K562 (cell line): Measurements from ENCODE around the gene WWP2. TPM values are rescaled to one million over a fixed set of nuclear protein-coding genes. Genes with fewer than 3 reads are reported as not detected.

Experiments used
- ATF6 ChIP-seq: sonication (generic); formaldehyde crosslinking; IDR thresholded peaks from 2 replicates; pipeline ENCODE4 v1.4.0; 2020; ENCODE audit warnings: mild to moderate bottlenecking, missing genetic modification reagents
- CBX3 ChIP-seq, 2 experiments: IDR thresholded peaks; 1 replicate in 1 of 2; 2 replicates in 1 of 2; pipeline ENCODE4 v1.6.1; 2012; ENCODE audit warnings: inconsistent platforms in 2 of 2, low read length in 2 of 2, borderline replicate concordance in 1 of 2, control low read depth in 1 of 2
- CREM ChIP-seq: IDR thresholded peaks from 2 replicates; pipeline ENCODE4 v1.6.1; 2014; ENCODE audit warnings: antibody characterized with exemption, low read depth
- EP400 ChIP-seq: fragments of 450-650 bp; IDR thresholded peaks from 2 replicates; pipeline ENCODE4 v1.6.1; 2017; ENCODE audit warnings: antibody characterized with exemption, mild to moderate bottlenecking, moderate library complexity
- ESRRB ChIP-seq: fragments of 250-450 bp; sonication (Bioruptor Pico); IDR thresholded peaks from 2 replicates; pipeline ENCODE4 v1.5.0; 2020; ENCODE audit warnings: mild to moderate bottlenecking, moderate library complexity, borderline replicate concordance
- ETV5 ChIP-seq: sonication (generic); formaldehyde crosslinking; IDR thresholded peaks from 2 replicates; pipeline ENCODE4 v1.4.0; 2020; ENCODE audit warnings: low read depth, mild to moderate bottlenecking, missing genetic modification reagents
- FOXA1 ChIP-seq: fragments of 450-650 bp; IDR thresholded peaks from 2 replicates; pipeline ENCODE4 v1.6.1; 2016; ENCODE audit warnings: mild to moderate bottlenecking, borderline replicate concordance
- GABPA ChIP-seq: fragments of 200-800 bp; sonication (Bioruptor generic); conservative IDR thresholded peaks from 2 replicates; pipeline ENCODE4 v1.6.1; 2016; ENCODE audit warnings: low read depth, missing genetic modification characterization, missing compliant biosample characterization
- HEY1 ChIP-seq: fragments of 250-450 bp; sonication (Bioruptor Pico); IDR thresholded peaks from 2 replicates; pipeline ENCODE4 v1.5.0; 2020; ENCODE audit warnings: mild to moderate bottlenecking, moderate library complexity, borderline replicate concordance
- LARP7 ChIP-seq: fragments of 450-650 bp; IDR thresholded peaks from 2 replicates; pipeline ENCODE4 v1.6.1; 2016
- MIER1 ChIP-seq: fragments of 450-650 bp; IDR thresholded peaks from 2 replicates; pipeline ENCODE4 v1.6.1; 2016; ENCODE audit warnings: antibody characterized with exemption, mild to moderate bottlenecking, low read depth
- NR2C2 ChIP-seq, 2 experiments: fragments of 200-800 bp in 1 of 2; sonication (Bioruptor generic) in 1 of 2; sonication (generic) in 1 of 2; formaldehyde crosslinking in 1 of 2; IDR thresholded peaks; 2 replicates each; pipeline versions ENCODE4 v1.6.1 to v1.8.0; 2016 to 2022; ENCODE audit warnings: mild to moderate bottlenecking in 1 of 2, missing compliant biosample characterization in 1 of 2, missing genetic modification characterization in 1 of 2, missing genetic modification reagents in 1 of 2
- SRF ChIP-seq, 2 experiments: fragments of 250-450, 450-650 bp in 1 of 2; sonication (Bioruptor Pico) in 1 of 2; sonication (generic) in 1 of 2; formaldehyde crosslinking; IDR thresholded peaks; 2 replicates each; pipeline versions ENCODE4 v1.5.0 to v1.5.1; 2020 to 2022; ENCODE audit warnings: mild to moderate bottlenecking in 1 of 2, missing genetic modification reagents in 1 of 2
- TARDBP ChIP-seq: fragments of 450-650 bp; IDR thresholded peaks from 2 replicates; pipeline ENCODE4 v1.6.1; 2016
- VEZF1 ChIP-seq: fragments of 200-800 bp; sonication (Bioruptor generic); IDR thresholded peaks from 2 replicates; pipeline ENCODE4 v1.6.1; 2017; ENCODE audit warnings: missing genetic modification characterization, missing compliant biosample characterization
- ZBTB11 ChIP-seq, 3 experiments: fragments of 200-800 bp in 1 of 3; fragments of 250-450 bp in 1 of 3; fragments of 450-650 bp in 1 of 3; sonication (Bioruptor Pico) in 1 of 3; sonication (Bioruptor generic) in 1 of 3; formaldehyde crosslinking in 1 of 3; IDR thresholded peaks; 2 replicates each; pipeline versions ENCODE4 v1.6.1 to v1.8.0; 2016 to 2022; ENCODE audit warnings: mild to moderate bottlenecking in 2 of 3, missing genetic modification characterization in 2 of 3, missing compliant biosample characterization in 1 of 3, moderate library complexity in 1 of 3
- ZBTB26 ChIP-seq: fragments of 450-650 bp; formaldehyde crosslinking; IDR thresholded peaks from 2 replicates; pipeline ENCODE4 v1.4.0; 2022; ENCODE audit warnings: missing genetic modification characterization
- ZNF146 ChIP-seq: IDR thresholded peaks from one replicate; pipeline ENCODE4 v1.6.1; 2018; ENCODE audit warnings: missing compliant biosample characterization; ENCODE audit not compliant: unreplicated experiment
- polyA plus RNA-seq, 8 experiments: library from polyadenylated mRNA; depleted of rRNA in 4 of 8; stranded (reverse) in 5 of 8; unstranded in 3 of 8; fragments of >200 nt; fragmentation: Nextera tagmentation in 2 of 8; fragmentation: Illumina TruSeq in 1 of 8; extraction: Ambion mirVana in 2 of 8; extraction: Trizol in 1 of 8; gene quantifications; 2 replicates each; pipeline versions ENCODE4 v1.2.1 to v1.2.3, GENCODE V29; 2011 to 2014; ENCODE audit warnings: inconsistent platforms in 1 of 8, missing spikeins in 1 of 8
- total RNA-seq, 7 experiments: library from RNA; depleted of rRNA in 6 of 7; stranded (reverse); fragments of >200 nt in 6 of 7; fragmentation: Illumina TruSeq in 2 of 7; extraction: Trizol in 2 of 7; gene quantifications; 2 replicates each; pipeline versions ENCODE4 v1.2.1 to v1.2.3, GENCODE V29; 2011 to 2021; ENCODE audit warnings: low replicate concordance in 1 of 7

WWP2 gene
- total and polyA plus RNA-seq, 9 of the 15 experiments (the other 6 are each of a cell fraction or from before 2014, with no cell fraction given), result 1.9 to 34.4 (median 14.6) TPM

- TF ChIP-seq ATF6 (CRISPR knock-in tag) (0 out of 2 replicates have a peak, but pooled peaks have one; percentile 37), ZBTB26 (CRISPR knock-in tag) (no peak), ETV5 (peak; percentile 61; the same call in 1 of the 2 replicates), LARP7 (no peak), VEZF1 (CRISPR knock-in tag) (0 out of 2 replicates have a peak, but pooled peaks have one; percentile 26), FOXA1 (no peak), NR2C2 (CRISPR knock-in tag; IDR thresholded peaks at IDR 0.05) (no peak), NR2C2 (tag; IDR thresholded peaks at IDR 0.05) (peak; percentile 31; the same call in 1 of the 2 replicates), ZNF146 (no peak), MIER1 (no peak), CREM (peak; percentile 52; the same call in 1 of the 2 replicates), SRF (CRISPR knock-in tag; IDR thresholded peaks at IDR 0.05) (peak in 1 of 2 experiments; percentile 82; a peak in 2 of 4 replicates), HEY1 (CRISPR knock-in tag) (no peak), GABPA (no peak), ESRRB (no peak), TARDBP (no peak), CBX3 (IDR thresholded peaks at IDR 0.05; ENCODE audit: borderline replicate concordance in 1 of 2, low read length in 2 of 2) (no peak), ZBTB11 (CRISPR knock-in tag; IDR thresholded peaks at IDR 0.05) (no peak), EP400 (peak; percentile 98)
These were observed 7.4 kb upstream of the WWP2 start, which contains the start of gene NOB1 (continued) for GRCh38 chr16:69754469-69755310.
